Activated gamma-delta T cell treated with anti-CD3 and anti-CD28 coated beads, Interleukin-2, amount 50 U/mL, for 16 hours (primary cell): ENCODE data around the gene STX2.
"Not testable (repeated sequence)": the region's sequence is repeated elsewhere in the genome, so short reads cannot be mapped to it uniquely, and the experiment has no call there.

Experiments
- DNase-seq: peaks from one replicate; pipeline ENCODE4 v3.0.0-alpha.2; 2020; ENCODE audit warnings: low read depth

STX2 gene

GRCh38 chr12:130764475-130765185 lies 74.4 kb downstream of the STX2 start:
- no peak for DNase-seq

- no peak for DNase-seq
Measured at GRCh38 chr12:130764073-130764472, 75.0 kb downstream of the STX2 start.

- no peak for DNase-seq
Measured at GRCh38 chr12:130762319-130762675, 76.8 kb downstream of the STX2 start.

GRCh38 chr12:130761537-130762318 lies 77.3 kb downstream of the STX2 start:
- DNase-seq = peak; percentile 16

- no peak for DNase-seq
Measured at GRCh38 chr12:130754234-130754901, 84.7 kb downstream of the STX2 start.

- DNase-seq = no peak
Measured at GRCh38 chr12:130752692-130753230, 86.3 kb downstream of the STX2 start.

GRCh38 chr12:130752037-130752436 lies 87.0 kb downstream of the STX2 start:
- DNase-seq = not testable (repeated sequence)

GRCh38 chr12:130748786-130749185 lies 90.3 kb downstream of the STX2 start:
- no peak for DNase-seq

- peak; percentile 43 for DNase-seq
Measured at GRCh38 chr12:130747867-130748740, 90.9 kb downstream of the STX2 start.

- no peak for DNase-seq
Measured at GRCh38 chr12:130746546-130746945, 92.5 kb downstream of the STX2 start.

- no peak for DNase-seq
Measured at GRCh38 chr12:130745921-130746320, 93.1 kb downstream of the STX2 start.

- no peak for DNase-seq
Measured at GRCh38 chr12:130744274-130744673, 94.8 kb downstream of the STX2 start.

- no peak for DNase-seq
Measured at GRCh38 chr12:130743606-130744005, 95.4 kb downstream of the STX2 start.

GRCh38 chr12:130743176-130743575 lies 95.9 kb downstream of the STX2 start:
- no peak for DNase-seq

GRCh38 chr12:130742716-130743115 lies 96.3 kb downstream of the STX2 start:
- DNase-seq = no peak

GRCh38 chr12:130742112-130742511 lies 96.9 kb downstream of the STX2 start:
- no peak for DNase-seq
